Endothelial cell (in vitro differentiated cells): ENCODE results near the gene FADS2. TPM values are rescaled to one million over a fixed set of nuclear protein-coding genes. Genes with fewer than 3 reads are reported as not detected.

Experiments
- DNase-seq: peaks from one replicate; pipeline ENCODE4 v3.0.0; 2021; ENCODE audit warnings: low spot score
- H3K27ac Mint-ChIP-seq: one replicate; pipeline ENCODE4 v1.8.0; 2021; ENCODE audit warnings: mixed read lengths, inconsistent platforms; ENCODE audit not compliant: unreplicated experiment
- H3K27me3 Mint-ChIP-seq: one replicate; pipeline ENCODE4 v1.8.0; 2021; ENCODE audit warnings: mild to moderate bottlenecking, moderate library complexity, mixed read lengths, inconsistent platforms; ENCODE audit not compliant: unreplicated experiment
- H3K36me3 Mint-ChIP-seq: one replicate; pipeline ENCODE4 v1.8.0; 2021; ENCODE audit warnings: mild to moderate bottlenecking, low read depth, mixed read lengths, inconsistent platforms; ENCODE audit not compliant: unreplicated experiment
- H3K4me1 Mint-ChIP-seq: one replicate; pipeline ENCODE4 v1.8.0; 2021; ENCODE audit warnings: mild to moderate bottlenecking, mixed read lengths, inconsistent platforms; ENCODE audit not compliant: unreplicated experiment
- H3K4me3 Mint-ChIP-seq: one replicate; pipeline ENCODE4 v1.8.0; 2021; ENCODE audit warnings: mild to moderate bottlenecking, mixed read lengths, inconsistent platforms; ENCODE audit not compliant: unreplicated experiment
- H3K9me3 Mint-ChIP-seq: one replicate; pipeline ENCODE4 v1.8.0; 2021; ENCODE audit warnings: mixed read lengths, inconsistent platforms; ENCODE audit not compliant: unreplicated experiment
- total RNA-seq: library from RNA; stranded (reverse); fragmentation: NEBNext Ultra II Directional; extraction: Animal tissue kit (Norgen Biotek cat#: 25700); gene quantifications from one replicate; pipeline ENCODE4 v1.2.1, GENCODE V29; 2021; ENCODE audit not compliant: unreplicated experiment
- TF ChIP-seq, protein P1 (sequence below): fragments of 200-600 bp; sonication (generic); IDR thresholded peaks from one replicate; pipeline ENCODE4 v1.5.0; 2021; ENCODE audit warnings: antibody characterized with exemption; ENCODE audit not compliant: unreplicated experiment

The FADS2 gene
- total RNA-seq, 1 donor from 2014 or later = 682 TPM

GRCh38 chr11:61900251-61900650 lies 72.2 kb downstream of the FADS2 start:
- peaks cover 4% of the 10 kb centered on the region for H3K36me3 Mint-ChIP-seq
- H3K4me1 Mint-ChIP-seq = peaks cover 4% of the 10 kb centered on the region
- H3K9me3 Mint-ChIP-seq = no peaks in the 10 kb centered on the region
- TF ChIP-seq, protein P1, sequence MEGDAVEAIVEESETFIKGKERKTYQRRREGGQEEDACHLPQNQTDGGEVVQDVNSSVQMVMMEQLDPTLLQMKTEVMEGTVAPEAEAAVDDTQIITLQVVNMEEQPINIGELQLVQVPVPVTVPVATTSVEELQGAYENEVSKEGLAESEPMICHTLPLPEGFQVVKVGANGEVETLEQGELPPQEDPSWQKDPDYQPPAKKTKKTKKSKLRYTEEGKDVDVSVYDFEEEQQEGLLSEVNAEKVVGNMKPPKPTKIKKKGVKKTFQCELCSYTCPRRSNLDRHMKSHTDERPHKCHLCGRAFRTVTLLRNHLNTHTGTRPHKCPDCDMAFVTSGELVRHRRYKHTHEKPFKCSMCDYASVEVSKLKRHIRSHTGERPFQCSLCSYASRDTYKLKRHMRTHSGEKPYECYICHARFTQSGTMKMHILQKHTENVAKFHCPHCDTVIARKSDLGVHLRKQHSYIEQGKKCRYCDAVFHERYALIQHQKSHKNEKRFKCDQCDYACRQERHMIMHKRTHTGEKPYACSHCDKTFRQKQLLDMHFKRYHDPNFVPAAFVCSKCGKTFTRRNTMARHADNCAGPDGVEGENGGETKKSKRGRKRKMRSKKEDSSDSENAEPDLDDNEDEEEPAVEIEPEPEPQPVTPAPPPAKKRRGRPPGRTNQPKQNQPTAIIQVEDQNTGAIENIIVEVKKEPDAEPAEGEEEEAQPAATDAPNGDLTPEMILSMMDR = no peak
- no peak overlapping the region for H3K27ac Mint-ChIP-seq
- H3K27me3 Mint-ChIP-seq = no peaks in the 10 kb centered on the region
- no peak for DNase-seq
- no peak overlapping the region for H3K4me3 Mint-ChIP-seq

- H3K27ac Mint-ChIP-seq = no peak overlapping the region
- peaks cover 4% of the 10 kb centered on the region for H3K36me3 Mint-ChIP-seq
- H3K9me3 Mint-ChIP-seq = no peaks in the 10 kb centered on the region
- no peaks in the 10 kb centered on the region for H3K27me3 Mint-ChIP-seq
- DNase-seq = no peak
- H3K4me3 Mint-ChIP-seq = no peak overlapping the region
- TF ChIP-seq, protein P1 = no peak
- H3K4me1 Mint-ChIP-seq = peaks cover 4% of the 10 kb centered on the region
Observed at GRCh38 chr11:61901397-61901796, 73.3 kb downstream of the FADS2 start.

- Mint-ChIP-seq H3K4me3 (no peak overlapping the region), H3K27ac (no peak overlapping the region), H3K4me1 (peaks cover 4% of the 10 kb centered on the region), H3K36me3 (peaks cover 4% of the 10 kb centered on the region), H3K9me3 (no peaks in the 10 kb centered on the region), H3K27me3 (no peaks in the 10 kb centered on the region)
- TF ChIP-seq, protein P1 = no peak
- DNase-seq = no peak
Observed at GRCh38 chr11:61902313-61902712, 74.2 kb downstream of the FADS2 start.

- no peak for DNase-seq
- TF ChIP-seq, protein P1 = no peak
- H3K27ac Mint-ChIP-seq = no peak overlapping the region
- H3K4me3 Mint-ChIP-seq = no peak overlapping the region
- H3K9me3 Mint-ChIP-seq = no peaks in the 10 kb centered on the region
- peaks cover 5% of the 10 kb centered on the region for H3K27me3 Mint-ChIP-seq
- H3K4me1 Mint-ChIP-seq = peaks cover 10% of the 10 kb centered on the region
- H3K36me3 Mint-ChIP-seq = peaks cover 4% of the 10 kb centered on the region
Observed at GRCh38 chr11:61903845-61904244, 75.7 kb downstream of the FADS2 start.

DNA sequence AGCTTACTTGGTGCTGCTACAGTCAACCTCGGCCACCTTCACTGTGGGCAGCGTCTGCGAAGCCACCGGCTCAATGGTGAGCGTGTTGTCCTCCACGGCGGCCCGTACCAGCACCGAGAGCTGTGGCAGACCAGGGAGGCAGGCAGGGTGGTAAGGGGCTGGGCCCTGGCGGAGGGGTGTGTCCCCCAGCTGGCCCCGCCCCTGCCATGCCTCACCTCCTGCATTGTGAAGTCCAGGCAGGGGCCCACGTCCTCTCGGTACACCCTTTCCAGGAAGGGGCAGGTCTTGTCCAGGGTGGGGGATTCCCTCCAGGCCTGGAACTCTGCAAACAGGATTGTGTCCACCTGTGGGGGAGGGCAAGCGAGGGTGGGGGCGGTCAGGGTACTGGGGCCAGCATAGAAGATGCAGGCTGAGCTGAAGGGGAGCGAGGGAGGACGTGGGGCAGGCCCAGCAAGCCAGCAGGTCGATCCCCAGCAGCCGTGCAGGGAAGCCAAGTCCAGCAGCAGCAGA lies 76.5 kb downstream of the FADS2 start:
- Mint-ChIP-seq H3K27me3 (peaks cover 5% of the 10 kb centered on the region), H3K9me3 (no peaks in the 10 kb centered on the region), H3K27ac (no peak overlapping the region), H3K4me3 (no peak overlapping the region), H3K4me1 (peaks cover 10% of the 10 kb centered on the region), H3K36me3 (peaks cover 4% of the 10 kb centered on the region)
- no peak for DNase-seq
- TF ChIP-seq, protein P1 = no peak
